Mesendoderm (in vitro differentiated cells): ENCODE measurements around the gene LAMB1. TPM values are rescaled to one million over a fixed set of nuclear protein-coding genes. Genes with fewer than 3 reads are reported as not detected.

Experiments used
- small RNA-seq: library from polyadenylated mRNA; stranded (forward); fragments of <200 nt; extraction: miRNeasy Mini kit (QIAGEN cat#:217004); gene quantifications from one replicate; pipeline ENCODE3, GENCODE V24; 2013; ENCODE audit not compliant: insufficient read depth

The LAMB1 gene

Small RNA genes lying within 50 kb of the gene (small RNA-seq; reads per million reads assigned to genes)
- not detected for gene RF00012
